ENCODE results near the gene RBM20.
"Not testable (repeated sequence)": the region's sequence is repeated elsewhere in the genome, so short reads cannot be mapped to it uniquely, and the experiment has no call there.

DNA sequence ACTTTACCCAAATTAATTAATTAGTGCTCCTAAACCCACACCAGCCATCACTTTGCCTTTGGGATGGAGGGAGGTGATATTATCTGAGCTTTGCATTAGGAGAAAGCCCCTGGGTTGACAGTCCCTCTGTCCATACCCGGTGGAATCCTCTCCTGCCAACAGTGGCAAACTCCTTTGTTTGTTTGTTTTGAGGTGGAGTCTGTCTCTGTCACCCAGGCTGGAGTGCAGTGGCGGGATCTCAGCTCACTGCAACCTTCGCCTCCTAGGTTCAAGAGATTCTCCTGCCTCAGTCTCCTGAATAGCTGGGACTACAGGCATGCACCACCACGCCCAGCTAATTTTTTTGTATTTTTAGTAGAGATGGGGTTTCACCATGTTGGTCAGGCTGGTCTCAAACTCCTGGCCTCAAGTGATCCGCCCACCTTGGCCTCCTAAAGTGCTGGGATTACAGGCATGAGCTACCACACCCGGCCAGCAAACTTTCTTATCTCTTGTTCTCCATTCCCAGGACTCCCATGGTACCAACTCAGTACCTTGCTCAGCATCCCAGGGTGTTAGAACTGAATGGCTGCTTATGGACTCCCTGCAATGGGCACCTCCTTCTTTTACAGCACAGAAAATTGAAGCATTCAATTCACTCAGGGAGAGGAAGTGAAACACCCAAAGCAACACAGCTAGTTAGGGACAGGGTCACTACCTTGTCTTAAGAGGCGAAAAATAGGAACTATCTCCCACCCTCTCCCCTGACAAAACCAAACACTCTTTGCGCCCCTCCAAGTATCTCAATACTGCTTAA lies 223.1 kb downstream of the RBM20 start:
- TF ChIP-seq POLR2A (IDR thresholded peaks at IDR 0.05): not testable (repeated sequence)
- TF ChIP-seq, protein P1, sequence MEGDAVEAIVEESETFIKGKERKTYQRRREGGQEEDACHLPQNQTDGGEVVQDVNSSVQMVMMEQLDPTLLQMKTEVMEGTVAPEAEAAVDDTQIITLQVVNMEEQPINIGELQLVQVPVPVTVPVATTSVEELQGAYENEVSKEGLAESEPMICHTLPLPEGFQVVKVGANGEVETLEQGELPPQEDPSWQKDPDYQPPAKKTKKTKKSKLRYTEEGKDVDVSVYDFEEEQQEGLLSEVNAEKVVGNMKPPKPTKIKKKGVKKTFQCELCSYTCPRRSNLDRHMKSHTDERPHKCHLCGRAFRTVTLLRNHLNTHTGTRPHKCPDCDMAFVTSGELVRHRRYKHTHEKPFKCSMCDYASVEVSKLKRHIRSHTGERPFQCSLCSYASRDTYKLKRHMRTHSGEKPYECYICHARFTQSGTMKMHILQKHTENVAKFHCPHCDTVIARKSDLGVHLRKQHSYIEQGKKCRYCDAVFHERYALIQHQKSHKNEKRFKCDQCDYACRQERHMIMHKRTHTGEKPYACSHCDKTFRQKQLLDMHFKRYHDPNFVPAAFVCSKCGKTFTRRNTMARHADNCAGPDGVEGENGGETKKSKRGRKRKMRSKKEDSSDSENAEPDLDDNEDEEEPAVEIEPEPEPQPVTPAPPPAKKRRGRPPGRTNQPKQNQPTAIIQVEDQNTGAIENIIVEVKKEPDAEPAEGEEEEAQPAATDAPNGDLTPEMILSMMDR (IDR thresholded peaks at IDR 0.05): not testable (repeated sequence)

Measured in adrenal gland (tissue), 5 donors.